CD4-positive, CD25-positive, alpha-beta regulatory T cell (primary cell): ENCODE measurements around the gene PPP6R2. TPM values are rescaled to one million over a fixed set of nuclear protein-coding genes. Genes with fewer than 3 reads are reported as not detected.
A peak's percentile ranks its signal among the peaks of the same experiment; 100 is the strongest.

Experiments used
- ATAC-seq, 2 donors: fragments of 150-1000 bp; cut with Tn5 transposase; one replicate each; pipeline ENCODE4 v1.10.0; 2021; ENCODE audit warnings: low read depth in 2 of 2, moderate number of reproducible peaks in 2 of 2, moderate library complexity in 1 of 2
- DNase-seq, 3 donors: peaks; one replicate each; pipeline versions ENCODE4 v3.0.0 to v3.0.0-alpha.2; 2012 to 2022; ENCODE audit warnings: mixed read lengths in 1 of 3
- H3K27ac ChIP-seq: one replicate; pipeline ENCODE4 v1.7.0; 2013; ENCODE audit warnings: mild to moderate bottlenecking, low read length; ENCODE audit not compliant: insufficient read depth, poor library complexity, severe bottlenecking
- H3K27me3 ChIP-seq: one replicate; pipeline ENCODE4 v1.7.0; 2013; ENCODE audit warnings: low read length; ENCODE audit not compliant: control insufficient read depth, insufficient read depth
- H3K36me3 ChIP-seq: one replicate; pipeline ENCODE4 v1.7.0; 2013; ENCODE audit warnings: mild to moderate bottlenecking, low read length, moderate library complexity; ENCODE audit not compliant: control insufficient read depth, insufficient read depth
- H3K4me1 ChIP-seq: 2 replicates; pipeline ENCODE4 v1.7.0; 2013; ENCODE audit warnings: mild to moderate bottlenecking, low read length; ENCODE audit not compliant: insufficient read depth, control insufficient read depth, poor library complexity, severe bottlenecking
- H3K4me3 ChIP-seq: one replicate; pipeline ENCODE4 v1.7.0; 2013; ENCODE audit warnings: low read depth, mild to moderate bottlenecking, low read length, moderate library complexity
- H3K9me3 ChIP-seq, 2 experiments: 1 replicate in 1 of 2; 2 replicates in 1 of 2; pipeline ENCODE4 v1.7.0; 2013; ENCODE audit warnings: low read length in 2 of 2, mild to moderate bottlenecking in 1 of 2, moderate library complexity in 1 of 2; ENCODE audit not compliant: control insufficient read depth in 2 of 2
- H3K27ac Mint-ChIP-seq, 3 donors: one replicate each; pipeline ENCODE4 v1.8.0; 2020 to 2022; ENCODE audit warnings: mild to moderate bottlenecking in 3 of 3, mixed read lengths in 3 of 3, moderate library complexity in 2 of 3
- H3K27me3 Mint-ChIP-seq: one replicate; pipeline ENCODE4 v1.8.0; 2022; ENCODE audit warnings: mild to moderate bottlenecking, mixed read lengths
- H3K36me3 Mint-ChIP-seq: one replicate; pipeline ENCODE4 v1.8.0; 2020; ENCODE audit warnings: mixed read lengths
- H3K4me1 Mint-ChIP-seq, 4 donors: one replicate each; pipeline ENCODE4 v1.8.0; 2020 to 2022; ENCODE audit warnings: mixed read lengths in 4 of 4, mild to moderate bottlenecking in 1 of 4
- H3K4me3 Mint-ChIP-seq, 4 donors: one replicate each; pipeline ENCODE4 v1.8.0; 2020 to 2022; ENCODE audit warnings: mild to moderate bottlenecking in 4 of 4, mixed read lengths in 4 of 4, moderate library complexity in 3 of 4
- H3K9me3 Mint-ChIP-seq, 7 donors: one replicate each; pipeline ENCODE4 v1.8.0; 2020 to 2022; ENCODE audit warnings: mixed read lengths in 7 of 7, mild to moderate bottlenecking in 3 of 7, moderate library complexity in 2 of 7
- polyA plus RNA-seq, 4 donors: library from polyadenylated mRNA; unstranded; fragments of 300-500 nt; fragmentation: Illumina TruSeq; gene quantifications; one replicate each; pipeline ENCODE4 v1.2.3, GENCODE V29; 2021
- total RNA-seq: library from RNA; stranded (reverse); gene quantifications from one replicate; pipeline ENCODE4 v1.2.3, GENCODE V29; 2022

The PPP6R2 gene
- total and polyA plus RNA-seq, 5 donors from 2014 or later, result 15.9 to 85.7 (median 17.6) TPM

DNA sequence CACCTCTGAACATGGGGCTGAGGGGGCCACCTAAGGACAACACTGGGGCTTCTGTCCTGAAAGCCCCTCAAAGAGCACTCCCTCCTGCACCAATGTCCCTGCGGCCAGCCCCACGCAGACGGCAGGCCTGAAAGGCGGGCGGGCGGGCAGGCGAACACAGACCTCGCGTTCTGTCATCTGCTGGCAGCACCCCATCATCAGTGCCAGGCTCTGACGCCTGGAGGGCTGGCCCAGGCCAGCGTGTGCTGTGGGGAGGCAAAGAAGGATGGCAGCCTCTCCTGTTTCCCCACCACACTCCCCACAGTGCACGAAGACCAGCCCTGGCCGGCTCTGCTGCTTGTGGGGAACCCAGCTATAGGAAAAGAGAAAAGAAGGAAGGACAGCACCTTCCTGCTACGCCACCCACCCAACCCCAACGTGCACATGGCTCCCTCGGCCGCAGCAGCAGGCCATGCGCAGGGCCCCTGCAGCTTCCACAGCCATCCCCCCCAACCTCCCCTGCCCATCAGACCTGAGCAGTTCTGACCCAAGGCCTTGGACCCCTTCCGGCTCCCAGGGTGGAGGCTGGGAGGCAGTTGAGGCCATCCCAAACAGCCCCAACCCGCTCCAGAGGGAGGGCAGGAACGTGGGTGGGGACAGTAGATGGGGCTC is 128.2 kb downstream of the PPP6R2 start:
- no peak overlapping the region for H3K4me3 ChIP-seq

DNA sequence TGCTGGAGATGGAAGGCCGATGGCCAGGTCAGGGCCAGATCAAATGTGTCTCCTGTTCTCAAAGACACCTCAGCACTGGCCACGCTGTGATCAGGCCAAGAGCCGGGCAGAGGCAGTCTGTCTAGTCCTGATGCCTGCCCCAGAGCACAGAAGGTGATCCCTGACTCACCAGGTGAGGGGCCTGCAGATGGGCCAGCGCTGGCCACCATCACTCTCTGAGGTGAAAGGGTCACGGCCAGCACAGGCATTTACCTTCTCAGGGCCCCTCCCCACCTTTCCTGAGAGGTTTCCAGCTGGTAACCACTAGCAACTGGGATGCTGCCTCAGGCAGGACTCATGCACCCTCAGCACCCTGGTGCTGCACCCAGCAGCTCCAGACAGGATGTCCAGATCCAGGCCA is 128.8 kb downstream of the PPP6R2 start:
- Mint-ChIP-seq H3K27ac (peak overlapping the region; percentile 78 to 93 (median 88)), H3K4me1 (peaks cover 0 to 72% (median 34%) of the 10 kb centered on the region in 4 donors), H3K9me3 (no peaks in the 10 kb centered on the region), H3K4me3 (peak overlapping the region; percentile 90 to 98 (median 96)), H3K36me3 (peaks cover 6% of the 10 kb centered on the region), H3K27me3 (no peaks in the 10 kb centered on the region)
- no peak for ATAC-seq
- peaks cover 69% of the 10 kb centered on the region for H3K4me1 ChIP-seq
- H3K27me3 ChIP-seq, result no peaks in the 10 kb centered on the region
- no peaks in the 10 kb centered on the region for H3K9me3 ChIP-seq
- H3K36me3 ChIP-seq, result peaks cover 11% of the 10 kb centered on the region
- DNase-seq, result no peak
- H3K27ac ChIP-seq, result peak overlapping the region; percentile 86
- peak overlapping the region; percentile 57 for H3K4me3 ChIP-seq

More for the DNA sequence above, 128.2 kb downstream of the PPP6R2 start:
- no peaks in the 10 kb centered on the region for H3K9me3 ChIP-seq
- H3K27ac Mint-ChIP-seq, result peak overlapping the region; percentile 93 to 96 (median 94)
- ATAC-seq (no peak), DNase-seq (no peak)
- H3K27ac ChIP-seq, result peak overlapping the region; percentile 86
- H3K4me1 Mint-ChIP-seq, result peaks cover 0 to 78% (median 35%) of the 10 kb centered on the region in 4 donors
- H3K36me3 Mint-ChIP-seq, result peaks cover 9% of the 10 kb centered on the region
- no peaks in the 10 kb centered on the region for H3K27me3 Mint-ChIP-seq
- H3K4me1 ChIP-seq, result peaks cover 69% of the 10 kb centered on the region
- H3K9me3 Mint-ChIP-seq, result no peaks in the 10 kb centered on the region
- H3K4me3 Mint-ChIP-seq, result peak overlapping the region; percentile 90 to 98 (median 96)
- H3K27me3 ChIP-seq, result no peaks in the 10 kb centered on the region
- peaks cover 17% of the 10 kb centered on the region for H3K36me3 ChIP-seq

DNA sequence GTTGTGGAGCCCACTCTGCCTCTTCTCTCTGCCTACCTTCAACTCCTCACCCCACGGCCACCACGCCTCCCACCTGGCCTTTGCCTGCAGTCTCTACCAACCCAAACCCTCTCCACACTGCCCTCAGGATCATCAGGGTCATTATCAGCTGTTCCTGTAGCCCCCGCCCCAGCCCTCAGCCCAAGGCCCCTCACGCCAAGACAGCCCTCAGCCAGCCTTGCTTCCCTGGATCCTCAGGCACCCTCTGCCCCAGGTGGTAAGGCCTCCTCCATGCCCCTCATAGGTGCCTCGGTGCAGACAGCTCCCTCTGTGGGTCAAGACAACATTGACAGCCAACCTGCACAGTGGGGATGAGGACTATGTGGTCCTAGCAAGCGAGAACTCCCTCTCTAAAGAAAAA is 130.0 kb downstream of the PPP6R2 start:
- no peak for ATAC-seq
- H3K9me3 ChIP-seq, result no peaks in the 10 kb centered on the region
- peak overlapping the region; percentile 85 for H3K4me3 ChIP-seq
- Mint-ChIP-seq H3K27ac (peak overlapping the region; percentile 93 to 99 (median 97)), H3K4me1 (peaks cover 0 to 67% (median 33%) of the 10 kb centered on the region in 4 donors), H3K36me3 (peaks cover 5% of the 10 kb centered on the region), H3K27me3 (no peaks in the 10 kb centered on the region), H3K4me3 (peak overlapping the region; percentile 95 to 98 (median 97)), H3K9me3 (no peaks in the 10 kb centered on the region)
- H3K4me1 ChIP-seq, result peaks cover 69% of the 10 kb centered on the region
- peak; percentile 44 to 76 (median 55) for DNase-seq
- H3K27me3 ChIP-seq, result no peaks in the 10 kb centered on the region
- H3K36me3 ChIP-seq, result peaks cover under 1% of the 10 kb centered on the region
- peak overlapping the region; percentile 86 for H3K27ac ChIP-seq

DNA sequence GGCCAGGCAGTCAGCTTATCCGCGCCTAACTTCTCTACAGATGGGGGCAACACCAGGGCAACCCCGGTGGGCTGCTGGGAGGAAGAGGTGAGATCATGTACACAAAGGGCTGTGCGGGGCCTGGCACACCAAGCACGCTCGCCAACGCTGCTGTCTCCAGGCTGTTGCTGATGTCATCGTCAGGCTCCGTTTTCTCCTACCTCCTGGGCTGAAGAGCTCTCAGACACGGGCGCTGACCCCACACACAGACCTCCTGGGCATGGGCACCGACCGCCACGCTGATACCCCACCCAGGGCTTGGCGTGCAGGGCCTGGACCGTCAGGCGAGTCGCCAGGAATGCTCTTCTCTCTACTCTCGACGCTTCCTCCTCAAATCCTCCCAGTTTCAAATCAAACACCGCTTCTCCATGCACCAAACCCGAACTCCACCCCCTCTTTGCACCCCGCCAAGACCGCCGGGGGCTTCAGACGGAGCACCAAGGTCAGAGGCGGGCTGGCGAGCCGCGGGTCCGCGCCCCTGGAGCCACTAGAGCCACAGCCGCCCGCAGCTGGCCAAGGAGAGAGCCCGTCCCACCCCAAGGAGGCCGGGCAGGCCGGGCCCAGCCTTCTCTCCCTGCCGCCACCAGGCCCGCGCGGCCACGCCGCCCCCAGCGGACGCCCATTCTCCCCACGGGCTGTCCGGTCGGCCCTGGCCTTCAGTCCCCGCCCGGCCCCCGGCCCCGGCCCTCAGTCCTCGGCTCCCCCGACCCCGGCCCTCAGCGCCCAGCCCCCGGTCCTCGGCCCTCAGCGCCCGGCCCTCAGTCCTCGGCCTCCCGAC is 130.9 kb downstream of the PPP6R2 start:
- H3K27me3 Mint-ChIP-seq, result peaks cover 7% of the 10 kb centered on the region
- peak overlapping the region; percentile 85 for H3K4me3 ChIP-seq
- no peaks in the 10 kb centered on the region for H3K9me3 ChIP-seq
- H3K4me1 ChIP-seq, result peaks cover 59% of the 10 kb centered on the region
- no peaks in the 10 kb centered on the region for H3K27me3 ChIP-seq
- H3K4me3 Mint-ChIP-seq, result peak overlapping the region; percentile 95 to 98 (median 97)
- H3K36me3 Mint-ChIP-seq, result peaks cover 5% of the 10 kb centered on the region
- H3K36me3 ChIP-seq, result no peaks in the 10 kb centered on the region
- DNase-seq (peak in 1 of 3 donors; percentile 49), ATAC-seq (no peak)
- H3K9me3 Mint-ChIP-seq, result no peaks in the 10 kb centered on the region
- peak overlapping the region; percentile 86 for H3K27ac ChIP-seq
- H3K27ac Mint-ChIP-seq, result peak overlapping the region; percentile 93 to 97 (median 97)
- peaks cover 0 to 58% (median 31%) of the 10 kb centered on the region in 4 donors for H3K4me1 Mint-ChIP-seq

DNA sequence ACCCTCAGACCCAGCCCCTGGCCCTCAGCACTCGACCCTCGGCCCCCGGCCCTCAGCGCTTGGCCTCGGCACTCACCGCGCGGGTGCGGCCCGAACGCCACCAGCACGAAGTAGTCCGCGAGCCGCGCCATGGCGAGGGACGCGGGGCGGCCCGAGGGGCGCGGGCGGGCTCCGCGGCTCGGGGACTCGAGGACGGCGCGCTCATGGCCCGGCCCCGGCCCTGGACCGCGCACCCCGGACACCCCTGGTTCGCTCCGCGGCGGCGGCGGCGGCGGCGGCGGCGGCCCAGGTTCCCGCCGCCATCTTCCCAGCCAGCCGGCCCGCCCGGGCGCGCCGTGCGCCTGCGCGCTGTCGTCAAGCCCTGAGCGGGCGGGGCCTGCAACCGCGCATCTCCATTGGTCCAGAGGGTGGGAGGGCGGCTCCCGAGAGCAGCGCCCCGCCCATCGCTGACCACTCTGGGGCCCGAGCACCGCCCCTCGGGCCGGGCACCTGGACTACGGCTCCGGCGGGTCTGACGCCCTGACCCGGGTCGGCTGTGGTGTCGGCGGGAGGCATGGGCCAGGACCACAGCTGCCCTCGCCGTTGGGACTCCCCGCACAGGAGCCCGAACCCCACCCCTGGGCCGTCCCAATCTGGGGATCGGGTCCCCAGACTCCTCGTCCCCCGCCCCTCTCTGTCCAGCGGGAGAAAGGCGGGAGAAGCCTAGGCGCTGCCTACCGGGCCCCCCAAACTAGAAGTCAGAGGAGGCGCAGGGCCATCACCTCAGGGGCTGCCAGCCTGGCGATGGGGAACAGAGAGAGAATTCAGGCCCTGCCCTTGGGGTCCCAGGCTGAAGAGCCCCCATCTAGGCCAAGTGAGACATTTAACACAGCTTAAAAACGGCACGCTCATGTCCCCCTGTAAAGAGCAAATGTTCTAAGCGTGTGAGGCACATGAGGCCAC is 131.9 kb downstream of the PPP6R2 start, which contains the start of gene SBF1:
Gene SBF1, minus strand, starts transcription at position 326 of the 942 bp plus-strand sequence. Its CDS starts 195 bp downstream, at position 131.
- H3K27ac Mint-ChIP-seq, result peak within 1 kb of the TSS; percentile 93 to 97 (median 97)
- H3K4me1 Mint-ChIP-seq, result peaks cover 0 to 53% (median 30%) of the 10 kb centered on the region in 4 donors
- peak within 1 kb of the TSS; percentile 95 to 98 (median 97) for H3K4me3 Mint-ChIP-seq
- H3K4me1 ChIP-seq, result peaks cover 50% of the 10 kb centered on the region
- H3K9me3 Mint-ChIP-seq, result no peaks in the 10 kb centered on the region
- H3K36me3 ChIP-seq, result no peaks in the 10 kb centered on the region
- H3K9me3 ChIP-seq, result no peaks in the 10 kb centered on the region
- DNase-seq (peak; percentile 83 to 89 (median 84)), ATAC-seq (peak; percentile 68 to 70)
- peaks cover 12% of the 10 kb centered on the region for H3K27me3 Mint-ChIP-seq
- peak within 1 kb of the TSS; percentile 86 for H3K27ac ChIP-seq
- H3K36me3 Mint-ChIP-seq, result peaks cover 5% of the 10 kb centered on the region
- H3K4me3 ChIP-seq, result peak within 1 kb of the TSS; percentile 85
- H3K27me3 ChIP-seq, result no peaks in the 10 kb centered on the region

DNA sequence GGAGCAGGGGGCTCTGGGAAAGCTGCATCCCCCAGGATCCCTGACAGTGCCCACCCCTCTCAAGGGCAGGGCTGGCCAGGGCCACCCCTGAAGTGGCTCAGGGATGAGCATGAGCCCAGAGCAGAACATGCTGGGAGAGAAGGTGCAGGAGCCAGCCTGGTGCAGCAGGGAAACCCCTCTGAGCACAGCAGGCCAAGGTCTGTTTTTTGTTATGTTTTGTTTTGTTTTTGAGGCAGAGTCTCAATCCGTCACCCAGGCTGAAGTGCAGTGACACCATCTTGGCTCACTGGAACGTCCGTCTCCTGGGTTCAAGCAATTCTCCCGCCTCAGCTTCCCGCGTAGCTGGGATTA is 132.5 kb downstream of the PPP6R2 start:
- H3K4me3 ChIP-seq, result no peak overlapping the region

DNA sequence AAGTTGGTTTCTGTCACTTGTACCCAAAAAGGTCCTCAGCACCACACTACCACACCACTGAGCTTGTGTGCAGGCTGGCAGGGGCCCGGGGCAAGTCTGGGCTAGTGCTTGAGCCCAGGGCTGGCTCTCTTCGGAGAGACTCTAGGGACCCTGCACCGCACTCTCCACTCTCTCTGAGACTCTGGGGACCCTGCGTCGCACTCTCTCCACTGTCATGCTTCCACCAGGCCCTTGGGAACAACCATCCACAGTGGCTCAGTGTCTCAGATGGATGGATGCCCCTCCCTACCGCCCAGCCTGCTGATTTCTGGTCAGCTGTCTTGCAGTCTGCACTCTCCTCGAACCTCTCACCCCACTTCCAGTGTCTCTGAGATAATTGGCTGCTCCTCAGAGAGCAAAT is 133.7 kb downstream of the PPP6R2 start:
- Histone ChIP-seq H3K9me3 (no peaks in the 10 kb centered on the region), H3K4me3 (no peak overlapping the region), H3K27me3 (no peaks in the 10 kb centered on the region), H3K4me1 (peaks cover 41% of the 10 kb centered on the region), H3K27ac (no peak overlapping the region), H3K36me3 (no peaks in the 10 kb centered on the region)
- DNase-seq (no peak), ATAC-seq (no peak)
- no peaks in the 10 kb centered on the region for H3K9me3 Mint-ChIP-seq
- peaks cover 21% of the 10 kb centered on the region for H3K27me3 Mint-ChIP-seq
- peaks cover 5% of the 10 kb centered on the region for H3K36me3 Mint-ChIP-seq
- H3K27ac Mint-ChIP-seq, result peak overlapping the region; percentile 36 to 82 (median 72)
- H3K4me1 Mint-ChIP-seq, result peaks cover 0 to 39% (median 23%) of the 10 kb centered on the region in 4 donors
- peak overlapping the region; percentile 76 to 91 (median 80) for H3K4me3 Mint-ChIP-seq

More for the DNA sequence above, 132.5 kb downstream of the PPP6R2 start:
- peaks cover 0 to 51% (median 28%) of the 10 kb centered on the region in 4 donors for H3K4me1 Mint-ChIP-seq
- peaks cover 19% of the 10 kb centered on the region for H3K27me3 Mint-ChIP-seq
- DNase-seq (no peak), ATAC-seq (no peak)
- Histone ChIP-seq H3K9me3 (no peaks in the 10 kb centered on the region), H3K4me1 (peaks cover 43% of the 10 kb centered on the region), H3K27me3 (no peaks in the 10 kb centered on the region), H3K36me3 (no peaks in the 10 kb centered on the region), H3K27ac (no peak overlapping the region)
- H3K4me3 Mint-ChIP-seq, result peak overlapping the region; percentile 76 to 91 (median 80)
- H3K36me3 Mint-ChIP-seq, result peaks cover 5% of the 10 kb centered on the region
- no peaks in the 10 kb centered on the region for H3K9me3 Mint-ChIP-seq
- H3K27ac Mint-ChIP-seq, result peak overlapping the region; percentile 20 to 84 (median 72)
